22Rv1 (cell line): ENCODE data around the gene G3BP2.

Experiments used
- CTCF ChIP-seq: fragments of 450-650 bp; IDR thresholded peaks from 2 replicates; pipeline ENCODE4 v1.5.1; 2017; ENCODE audit warnings: mild to moderate bottlenecking
- ZFX ChIP-seq: fragments of 450-650 bp; IDR thresholded peaks from 2 replicates; pipeline ENCODE4 v1.6.1; 2017; ENCODE audit warnings: antibody characterized with exemption, borderline replicate concordance

DNA sequence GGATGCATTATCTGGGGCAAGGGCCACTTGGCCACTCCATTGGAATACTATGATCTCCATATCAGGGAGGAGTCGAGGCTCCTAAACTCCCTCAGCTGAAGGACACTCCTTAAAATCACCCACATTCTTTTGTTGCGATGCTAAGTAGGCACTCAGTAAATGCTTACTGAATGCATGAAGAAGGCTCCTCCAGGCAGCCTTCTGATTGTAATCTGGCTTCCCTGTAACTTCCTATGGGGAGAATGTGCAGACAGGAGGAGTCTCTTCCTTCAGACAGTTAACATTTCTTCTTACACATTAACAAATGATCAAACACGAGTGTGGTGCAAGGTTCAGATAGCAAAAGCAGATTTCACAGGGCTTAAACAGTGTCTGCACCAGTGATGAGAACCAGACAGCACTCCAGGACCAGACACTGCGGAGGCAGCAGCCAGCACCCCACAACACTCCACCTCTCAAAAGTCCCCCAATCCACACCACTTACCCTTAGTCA, 29.8 kb upstream of the G3BP2 start:
- TF ChIP-seq CTCF: no peak
- no peak for TF ChIP-seq ZFX
